GM23338 (cell line): ENCODE data around the gene CKLF. TPM values are rescaled to one million over a fixed set of nuclear protein-coding genes. Genes with fewer than 3 reads are reported as not detected.

ENCODE experiments used
- ATAC-seq: fragments of 200-7000 bp; cut with Tn5 transposase; 3 replicates; pipeline ENCODE4 v1.9.1; 2020
- DNase-seq: peaks from one replicate; pipeline ENCODE4 v3.0.0-alpha.2; 2015; ENCODE audit warnings: low spot score
- H2AFZ ChIP-seq: fragments of 200-600 bp; sonication (generic); 2 replicates; pipeline ENCODE4 v1.8.0; 2016; ENCODE audit warnings: antibody characterized with exemption, mild to moderate bottlenecking, moderate library complexity
- H3F3A ChIP-seq: fragments of 200-600 bp; sonication (generic); replicated peaks from 2 replicates; pipeline ENCODE4 v1.8.0; 2017; ENCODE audit warnings: antibody characterized with exemption, mixed run types, low read depth
- H3K27ac ChIP-seq: fragments of 200-600 bp; sonication (generic); 2 replicates; pipeline ENCODE4 v1.6.1; 2016; ENCODE audit warnings: low read depth
- H3K27me3 ChIP-seq: fragments of 200-600 bp; sonication (generic); 2 replicates; pipeline ENCODE4 v1.8.0; 2016; ENCODE audit warnings: mild to moderate bottlenecking, mixed run types, moderate library complexity; ENCODE audit not compliant: insufficient read depth
- H3K36me3 ChIP-seq: fragments of 200-600 bp; sonication (generic); 2 replicates; pipeline ENCODE4 v1.8.0; 2016; ENCODE audit warnings: mild to moderate bottlenecking; ENCODE audit not compliant: insufficient read depth
- H3K4me1 ChIP-seq: fragments of 200-600 bp; sonication (generic); 2 replicates; pipeline ENCODE4 v1.8.0; 2016; ENCODE audit warnings: mild to moderate bottlenecking, moderate library complexity; ENCODE audit not compliant: insufficient read depth
- H3K4me2 ChIP-seq: fragments of 200-600 bp; sonication (generic); 2 replicates; pipeline ENCODE4 v1.7.1; 2017; ENCODE audit warnings: mixed run types
- H3K4me3 ChIP-seq: fragments of 200-600 bp; sonication (generic); 2 replicates; pipeline ENCODE4 v1.6.1; 2016; ENCODE audit warnings: mixed run types
- H3K79me2 ChIP-seq: fragments of 200-600 bp; sonication (generic); replicated peaks from 2 replicates; pipeline ENCODE4 v1.8.0; 2017; ENCODE audit warnings: mild to moderate bottlenecking; ENCODE audit not compliant: insufficient read depth
- H3K9me2 ChIP-seq: fragments of 200-600 bp; sonication (generic); 2 replicates; pipeline ENCODE4 v1.8.0; 2017; ENCODE audit not compliant: insufficient read depth
- H4K20me1 ChIP-seq: fragments of 200-600 bp; sonication (generic); replicated peaks from 2 replicates; pipeline ENCODE4 v1.8.0; 2017; ENCODE audit warnings: mild to moderate bottlenecking; ENCODE audit not compliant: insufficient read depth
- H3K27ac Mint-ChIP-seq: 2 replicates; pipeline ENCODE4 v1.8.0; 2020; ENCODE audit warnings: inconsistent platforms, mild to moderate bottlenecking, moderate library complexity, mixed read lengths
- H3K27me3 Mint-ChIP-seq: 3 replicates; pipeline ENCODE4 v1.8.0; 2022; ENCODE audit warnings: low read depth, mild to moderate bottlenecking, moderate library complexity, mixed read lengths, inconsistent platforms; ENCODE audit not compliant: insufficient read depth, poor library complexity
- H3K36me3 Mint-ChIP-seq: 3 replicates; pipeline ENCODE4 v1.8.0; 2021; ENCODE audit warnings: low read depth, mild to moderate bottlenecking, inconsistent platforms, moderate library complexity, mixed read lengths
- H3K4me1 Mint-ChIP-seq: 3 replicates; pipeline ENCODE4 v1.8.0; 2020; ENCODE audit warnings: mild to moderate bottlenecking, inconsistent platforms, mixed read lengths
- H3K4me3 Mint-ChIP-seq: 3 replicates; pipeline ENCODE4 v1.8.0; 2021; ENCODE audit warnings: moderate library complexity, mild to moderate bottlenecking, inconsistent platforms, mixed read lengths
- H3K9me3 Mint-ChIP-seq: 3 replicates; pipeline ENCODE4 v1.8.0; 2020; ENCODE audit warnings: moderate library complexity, mild to moderate bottlenecking, inconsistent platforms, mixed read lengths
- CREB1 ChIP-seq: fragments of 250-450 bp; sonication (Bioruptor Pico); IDR thresholded peaks from 2 replicates; pipeline ENCODE4 v1.5.0; 2020; ENCODE audit warnings: low read depth, mild to moderate bottlenecking, moderate library complexity
- EZH2 ChIP-seq: fragments of 200-600 bp; sonication (generic); IDR thresholded peaks from one replicate; pipeline ENCODE4 v1.8.0; 2017; ENCODE audit warnings: antibody characterized with exemption, mild to moderate bottlenecking, low read depth; ENCODE audit not compliant: unreplicated experiment
- JUNB ChIP-seq: IDR thresholded peaks from one replicate; pipeline ENCODE4 v1.6.1; 2016; ENCODE audit warnings: antibody characterized with exemption; ENCODE audit not compliant: unreplicated experiment
- NANOG ChIP-seq: IDR thresholded peaks from 2 replicates; pipeline ENCODE4 v1.6.1; 2016; ENCODE audit warnings: antibody characterized with exemption, borderline replicate concordance
- STAT1 ChIP-seq: IDR thresholded peaks from one replicate; pipeline ENCODE4 v1.6.1; 2016; ENCODE audit warnings: antibody characterized with exemption; ENCODE audit not compliant: unreplicated experiment
- ZNF114 ChIP-seq: fragments of 250-450 bp; sonication (Bioruptor Pico); IDR thresholded peaks from 2 replicates; pipeline ENCODE4 v1.5.0; 2020; ENCODE audit warnings: mild to moderate bottlenecking, moderate library complexity
- ZNF331 ChIP-seq: fragments of 250-450 bp; sonication (Bioruptor Pico); IDR thresholded peaks from 2 replicates; pipeline ENCODE4 v1.5.0; 2020; ENCODE audit warnings: low read depth, mild to moderate bottlenecking, moderate library complexity
- ZNF462 ChIP-seq: fragments of 250-450 bp; sonication (Bioruptor Pico); IDR thresholded peaks from 2 replicates; pipeline ENCODE4 v1.5.0; 2020; ENCODE audit warnings: mild to moderate bottlenecking, moderate library complexity
- polyA plus RNA-seq: library from polyadenylated mRNA; unstranded; fragments of >200 nt; fragmentation: Nextera tagmentation; extraction: Ambion mirVana; gene quantifications from 2 replicates; pipeline ENCODE4 v1.2.1, GENCODE V29; 2016
- total RNA-seq: library from RNA; depleted of rRNA; stranded (reverse); fragments of >200 nt; shearing (Covaris generic); gene quantifications from 2 replicates; pipeline ENCODE4 v1.2.3, GENCODE V29; 2014

Gene CKLF
- total and polyA plus RNA-seq, 2 experiments from 2014 or later: 25.5 to 60.0 TPM

GRCh38 chr16:66562986-66563385 lies 10.6 kb downstream of the CKLF start (continued):
- TF ChIP-seq ZNF462: no peak

GRCh38 chr16:66563574-66564334 lies 11.4 kb downstream of the CKLF start:
- no peak overlapping the region for H3K27ac Mint-ChIP-seq
- TF ChIP-seq CREB1 (CRISPR knock-in tag): no peak
- no peak for TF ChIP-seq ZNF331
- no peak for TF ChIP-seq ZNF114 (CRISPR knock-in tag)
- no peak for TF ChIP-seq NANOG
- no peak for TF ChIP-seq ZNF462
- no peak for TF ChIP-seq STAT1
- TF ChIP-seq JUNB: no peak
- TF ChIP-seq EZH2: no peak

More at GRCh38 chr16:66563574-66564334, 11.4 kb downstream of the CKLF start:
- Histone ChIP-seq H3K4me1 (no peaks in the 10 kb centered on the region), H3K79me2 (no peaks in the 10 kb centered on the region), H2AFZ (no peak overlapping the region), H3K4me2 (no peak overlapping the region), H3K36me3 (no peaks in the 10 kb centered on the region), H3K27me3 (no peaks in the 10 kb centered on the region), H3K27ac (no peak overlapping the region; the same call in 1 of the 2 replicates), H3F3A (no peaks in the 10 kb centered on the region), H4K20me1 (peaks cover 10% of the 10 kb centered on the region; the same call in 1 of the 2 replicates), H3K9me2 (no peaks in the 10 kb centered on the region), H3K4me3 (no peak overlapping the region)
- H3K27me3 Mint-ChIP-seq: no peaks in the 10 kb centered on the region
- no peaks in the 10 kb centered on the region for H3K9me3 Mint-ChIP-seq
- H3K4me3 Mint-ChIP-seq: no peak overlapping the region
- DNase-seq: no peak
- H3K36me3 Mint-ChIP-seq: peaks cover 4% of the 10 kb centered on the region; the same call in 2 of the 3 replicates
- H3K4me1 Mint-ChIP-seq: no peaks in the 10 kb centered on the region
- ATAC-seq: no peak
